ENCODE data around the gene GTF3C1.

DNA sequence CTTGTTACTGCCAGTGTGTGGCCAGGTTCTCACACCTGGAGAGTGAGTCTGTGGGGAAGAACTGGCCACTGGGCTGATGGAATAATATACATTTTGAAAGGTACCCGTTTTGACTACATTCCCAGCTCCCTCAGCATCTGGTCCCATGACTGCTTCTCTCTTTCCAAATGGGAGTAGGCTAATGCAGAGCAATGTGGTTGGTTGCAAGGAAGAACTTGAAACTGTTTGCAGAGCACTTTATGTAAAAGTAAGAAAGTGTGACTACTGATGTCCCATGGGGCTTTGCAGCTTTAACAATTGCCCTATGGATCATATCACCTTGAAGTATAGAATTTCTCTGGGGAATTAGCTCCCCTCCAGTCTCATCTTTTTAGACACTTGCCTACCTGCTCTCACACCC is 9.2 kb upstream of the GTF3C1 start:
- no peak for TF ChIP-seq POLR2A (IDR thresholded peaks at IDR 0.05; ENCODE audit: low read depth, low read length)
- no peak for TF ChIP-seq POLR2AphosphoS5 (IDR thresholded peaks at IDR 0.05; ENCODE audit: low read depth, low read length)
- TF ChIP-seq TAF1 (IDR thresholded peaks at IDR 0.05; ENCODE audit: low read depth, low read length), result no peak
